NCI-H128 (cell line): ENCODE measurements around the gene STAB1.

Experiments used
- DNase-seq: peaks from one replicate; lab custom pipeline; 2025; ENCODE audit not compliant: unreplicated experiment; lab: John Stamatoyannopoulos, UW

The STAB1 gene, protein sequence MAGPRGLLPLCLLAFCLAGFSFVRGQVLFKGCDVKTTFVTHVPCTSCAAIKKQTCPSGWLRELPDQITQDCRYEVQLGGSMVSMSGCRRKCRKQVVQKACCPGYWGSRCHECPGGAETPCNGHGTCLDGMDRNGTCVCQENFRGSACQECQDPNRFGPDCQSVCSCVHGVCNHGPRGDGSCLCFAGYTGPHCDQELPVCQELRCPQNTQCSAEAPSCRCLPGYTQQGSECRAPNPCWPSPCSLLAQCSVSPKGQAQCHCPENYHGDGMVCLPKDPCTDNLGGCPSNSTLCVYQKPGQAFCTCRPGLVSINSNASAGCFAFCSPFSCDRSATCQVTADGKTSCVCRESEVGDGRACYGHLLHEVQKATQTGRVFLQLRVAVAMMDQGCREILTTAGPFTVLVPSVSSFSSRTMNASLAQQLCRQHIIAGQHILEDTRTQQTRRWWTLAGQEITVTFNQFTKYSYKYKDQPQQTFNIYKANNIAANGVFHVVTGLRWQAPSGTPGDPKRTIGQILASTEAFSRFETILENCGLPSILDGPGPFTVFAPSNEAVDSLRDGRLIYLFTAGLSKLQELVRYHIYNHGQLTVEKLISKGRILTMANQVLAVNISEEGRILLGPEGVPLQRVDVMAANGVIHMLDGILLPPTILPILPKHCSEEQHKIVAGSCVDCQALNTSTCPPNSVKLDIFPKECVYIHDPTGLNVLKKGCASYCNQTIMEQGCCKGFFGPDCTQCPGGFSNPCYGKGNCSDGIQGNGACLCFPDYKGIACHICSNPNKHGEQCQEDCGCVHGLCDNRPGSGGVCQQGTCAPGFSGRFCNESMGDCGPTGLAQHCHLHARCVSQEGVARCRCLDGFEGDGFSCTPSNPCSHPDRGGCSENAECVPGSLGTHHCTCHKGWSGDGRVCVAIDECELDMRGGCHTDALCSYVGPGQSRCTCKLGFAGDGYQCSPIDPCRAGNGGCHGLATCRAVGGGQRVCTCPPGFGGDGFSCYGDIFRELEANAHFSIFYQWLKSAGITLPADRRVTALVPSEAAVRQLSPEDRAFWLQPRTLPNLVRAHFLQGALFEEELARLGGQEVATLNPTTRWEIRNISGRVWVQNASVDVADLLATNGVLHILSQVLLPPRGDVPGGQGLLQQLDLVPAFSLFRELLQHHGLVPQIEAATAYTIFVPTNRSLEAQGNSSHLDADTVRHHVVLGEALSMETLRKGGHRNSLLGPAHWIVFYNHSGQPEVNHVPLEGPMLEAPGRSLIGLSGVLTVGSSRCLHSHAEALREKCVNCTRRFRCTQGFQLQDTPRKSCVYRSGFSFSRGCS (N-terminal part only)

DNA sequence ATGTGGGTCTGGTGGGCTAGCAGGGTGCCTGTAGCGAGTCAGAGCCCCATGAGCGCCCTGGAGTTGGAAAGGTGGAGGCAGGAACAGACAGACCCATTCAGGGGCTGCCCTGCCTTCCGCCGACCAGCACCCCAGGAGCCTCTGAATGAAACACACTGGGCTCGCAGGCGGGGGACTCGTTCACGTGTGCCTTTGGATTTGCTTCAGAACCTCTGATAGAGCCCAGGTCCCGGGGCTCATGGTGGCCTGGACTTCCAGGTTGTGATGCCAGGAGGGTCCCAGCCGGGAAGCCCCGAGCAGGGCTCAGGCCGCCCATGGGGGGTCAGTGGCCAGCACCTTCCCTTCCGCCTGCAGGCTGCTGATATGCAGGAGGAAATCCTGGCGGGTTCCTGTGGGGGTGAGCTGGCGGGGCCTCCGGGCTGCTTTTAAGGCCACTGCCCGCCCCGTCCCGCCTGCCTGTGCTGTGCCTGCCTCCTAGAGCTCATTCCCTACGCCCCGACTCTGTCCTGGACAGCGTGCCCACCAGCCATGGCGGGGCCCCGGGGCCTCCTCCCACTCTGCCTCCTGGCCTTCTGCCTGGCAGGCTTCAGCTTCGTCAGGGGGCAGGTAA, at the start of gene STAB1:
Gene STAB1 (plus strand): TSS at position 453 of the 610 bp plus-strand sequence. CDS start 76 bp downstream, at position 529.
- DNase-seq, result no peak

DNA sequence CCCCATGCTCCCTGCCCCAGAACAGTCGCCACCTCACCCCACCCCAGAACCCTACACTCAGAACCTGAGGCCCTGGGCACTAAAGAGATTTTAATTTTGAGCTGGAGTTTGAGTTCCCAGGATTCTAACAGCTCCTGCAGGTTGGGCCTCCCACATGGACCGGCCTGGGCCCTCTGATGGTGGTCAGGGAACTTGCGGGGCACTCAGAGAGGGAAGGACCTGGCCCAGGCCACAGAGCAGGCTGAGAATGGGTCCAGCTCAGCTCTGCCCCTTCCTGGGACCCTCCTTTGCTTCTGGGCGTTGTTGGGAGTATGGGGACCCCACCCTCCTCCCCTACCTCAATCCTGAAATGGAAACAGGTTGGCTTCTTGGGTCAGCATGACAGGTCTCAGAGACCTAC, 49.1 kb upstream of the STAB1 start:
- DNase-seq, result no peak

DNA sequence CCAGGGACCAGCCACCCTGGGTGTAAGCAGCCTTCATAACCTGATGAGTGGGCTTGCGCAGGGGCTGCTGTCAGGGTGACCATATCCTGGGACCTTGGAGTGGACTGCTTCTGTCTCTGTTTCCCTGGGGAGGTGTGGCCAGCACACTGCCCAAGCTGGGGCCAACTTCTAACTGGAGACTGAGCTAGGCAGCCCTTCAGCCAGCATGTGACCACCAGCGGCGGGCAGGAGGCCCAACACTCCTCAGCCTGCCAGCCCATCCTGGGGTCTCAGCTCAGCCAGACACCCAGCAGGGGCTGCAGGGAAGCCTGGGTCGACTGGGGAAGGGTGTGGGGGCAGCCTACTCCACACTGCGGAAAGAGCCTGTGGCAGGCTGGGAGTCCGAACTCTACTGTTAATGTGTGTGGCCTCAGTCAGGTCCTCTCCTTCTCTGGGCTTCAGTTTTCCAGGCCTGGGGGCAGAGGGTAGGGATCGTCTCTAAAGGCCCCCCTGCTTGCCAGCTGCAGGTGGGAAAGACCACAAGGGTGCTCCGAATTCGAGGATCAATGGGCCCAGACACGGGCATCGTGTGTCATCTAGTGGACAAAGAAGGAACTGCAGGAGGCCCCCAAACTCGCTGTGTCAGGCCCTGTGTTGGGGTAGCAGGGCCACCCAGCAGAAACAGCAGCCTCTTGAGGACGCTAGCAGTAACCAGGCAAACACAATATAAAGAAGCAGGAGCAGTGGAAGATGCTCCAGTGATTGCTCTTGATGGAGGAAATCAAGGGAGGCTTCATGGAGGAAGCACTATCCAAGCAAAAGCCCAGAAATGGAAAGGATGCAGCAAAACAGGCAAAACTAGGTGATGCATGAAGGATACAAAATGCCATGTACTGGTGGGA, 48.3 kb upstream of the STAB1 start:
- DNase-seq, result peak; percentile 23

DNA sequence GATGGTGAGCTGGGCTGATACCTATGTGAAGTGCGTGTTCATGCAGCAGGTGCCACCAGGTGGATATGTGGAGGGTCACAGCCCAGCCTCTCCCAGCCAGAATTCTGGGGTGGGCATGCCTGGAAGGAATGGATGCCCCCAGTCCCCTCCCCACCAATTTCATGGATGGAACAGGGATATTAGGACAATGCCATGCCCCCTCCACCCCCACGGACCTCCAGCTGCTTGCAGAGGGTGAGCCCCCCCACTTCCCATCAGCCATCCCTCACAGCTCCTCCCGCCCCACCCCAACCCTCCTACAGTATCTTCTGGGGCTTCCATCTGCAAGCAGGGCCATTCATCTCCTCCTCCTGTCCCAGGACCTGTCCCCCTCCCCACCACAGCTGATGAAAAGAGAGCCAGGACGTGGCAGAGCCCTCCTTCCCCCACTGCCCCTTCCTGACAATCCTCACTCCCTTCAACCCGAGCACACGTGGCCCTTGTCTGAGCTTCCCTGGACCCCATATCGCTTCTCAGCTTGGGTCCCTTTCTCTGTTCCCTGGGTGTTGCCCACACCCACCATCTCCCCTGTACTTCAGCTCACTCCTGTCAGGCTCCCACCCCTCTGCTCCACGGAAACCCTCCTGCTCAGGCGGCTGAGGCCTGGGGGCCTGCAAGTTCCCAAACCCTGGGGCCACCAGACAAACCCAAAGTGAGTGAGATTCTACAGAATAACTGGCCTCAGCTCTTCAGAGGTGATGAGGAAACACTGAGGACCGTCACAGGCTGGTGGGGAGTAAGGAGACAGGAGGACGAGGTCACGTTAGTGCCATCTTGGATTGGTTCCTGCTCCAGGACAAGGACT, 47.4 kb upstream of the STAB1 start:
- no peak for DNase-seq

DNA sequence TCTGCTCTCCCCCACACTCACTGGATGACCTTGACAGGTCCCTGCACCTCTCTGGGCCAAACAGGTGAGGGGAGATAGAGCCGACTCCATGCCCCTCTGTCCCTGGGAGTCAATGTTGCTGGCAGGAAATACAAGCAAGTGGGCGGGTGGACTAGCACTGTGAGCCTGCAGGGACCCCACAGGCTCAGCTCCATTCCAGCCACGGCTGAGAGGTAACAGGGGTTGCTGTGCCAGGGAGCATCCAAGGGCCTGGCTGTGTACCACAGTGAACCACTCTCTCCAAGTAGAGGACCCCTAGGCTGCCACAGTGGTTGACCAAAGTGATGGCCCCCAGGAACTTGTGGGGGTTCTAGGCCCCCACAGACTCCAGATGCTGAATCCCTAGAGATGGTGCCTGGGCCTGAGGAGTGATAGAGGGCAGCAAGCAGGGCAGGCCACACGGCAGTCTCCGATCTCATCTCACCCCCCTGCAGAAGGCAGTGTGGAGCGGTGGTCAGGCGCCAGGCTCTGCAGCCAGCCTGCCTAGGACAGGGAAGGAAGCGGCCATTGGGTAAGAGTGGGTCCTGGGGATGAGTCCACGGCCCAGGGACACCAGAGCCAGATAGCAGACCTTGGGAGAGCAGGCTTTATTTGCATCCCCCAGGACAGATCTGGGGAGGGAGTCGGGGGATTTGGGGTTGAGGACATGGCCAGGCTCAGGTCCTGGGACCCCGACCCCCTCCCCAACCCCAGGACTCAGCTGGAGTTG, 44.5 kb upstream of the STAB1 start:
- DNase-seq, result no peak

DNA sequence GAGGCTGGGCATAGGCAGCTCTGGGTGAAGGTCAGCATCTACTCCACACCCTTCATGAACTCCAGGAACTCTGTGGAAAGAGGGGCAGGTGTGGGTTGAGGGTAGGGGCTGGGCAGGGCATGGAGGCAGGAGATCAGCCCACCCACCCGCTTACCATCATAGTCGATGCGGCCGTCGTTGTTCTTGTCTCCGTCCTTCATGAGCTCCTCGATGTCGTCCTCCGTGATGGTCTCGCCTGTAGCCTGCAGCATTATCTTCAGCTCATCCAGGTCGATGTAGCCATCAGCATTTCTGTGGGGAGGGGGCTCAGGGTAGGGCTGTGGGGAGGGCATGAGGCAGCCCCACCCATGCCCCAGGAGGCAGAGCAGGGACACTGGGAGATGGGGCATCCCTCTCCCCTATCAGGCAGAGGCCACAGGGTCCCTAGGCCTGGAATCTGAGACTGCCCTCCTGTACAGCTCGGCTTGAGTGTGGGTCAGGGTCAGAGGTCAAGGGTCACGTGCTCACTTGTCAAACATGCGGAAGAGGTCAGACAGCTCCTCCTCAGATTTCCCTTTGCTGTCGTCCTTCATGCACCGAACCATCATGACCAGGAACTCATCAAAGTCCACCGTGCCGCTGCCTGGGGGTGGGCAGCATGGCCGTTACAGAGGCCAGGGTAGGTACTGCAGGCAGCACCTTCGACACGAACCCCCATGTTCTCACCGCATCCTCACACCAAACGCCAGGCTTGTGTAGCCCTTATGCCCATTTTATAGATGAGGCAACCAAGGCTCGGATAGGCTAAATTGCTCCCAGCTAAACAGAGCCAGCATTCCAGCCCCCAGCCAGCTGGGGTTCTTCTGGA, 43.7 kb upstream of the STAB1 start:
- DNase-seq, result no peak

DNA sequence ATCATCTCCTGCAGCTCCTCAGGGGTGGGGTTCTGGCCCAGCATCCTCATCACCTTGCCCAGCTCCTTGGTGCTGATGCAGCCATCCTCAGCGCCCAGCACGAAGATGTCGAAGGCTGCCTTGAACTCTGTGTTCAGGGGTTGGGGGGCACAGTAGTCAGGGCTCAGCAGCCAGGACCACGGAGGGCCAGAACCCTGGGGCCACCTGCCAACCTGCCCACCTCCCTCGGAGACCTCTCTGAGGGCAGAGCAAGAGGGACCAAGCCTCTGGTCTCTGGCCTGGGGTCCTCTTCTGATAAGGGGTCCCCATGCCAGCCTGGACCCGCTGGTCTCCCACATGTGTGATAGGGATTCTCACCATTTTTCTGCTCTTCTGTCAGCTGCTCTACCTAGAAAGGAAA, 43.0 kb upstream of the STAB1 start:
- DNase-seq, result no peak

DNA sequence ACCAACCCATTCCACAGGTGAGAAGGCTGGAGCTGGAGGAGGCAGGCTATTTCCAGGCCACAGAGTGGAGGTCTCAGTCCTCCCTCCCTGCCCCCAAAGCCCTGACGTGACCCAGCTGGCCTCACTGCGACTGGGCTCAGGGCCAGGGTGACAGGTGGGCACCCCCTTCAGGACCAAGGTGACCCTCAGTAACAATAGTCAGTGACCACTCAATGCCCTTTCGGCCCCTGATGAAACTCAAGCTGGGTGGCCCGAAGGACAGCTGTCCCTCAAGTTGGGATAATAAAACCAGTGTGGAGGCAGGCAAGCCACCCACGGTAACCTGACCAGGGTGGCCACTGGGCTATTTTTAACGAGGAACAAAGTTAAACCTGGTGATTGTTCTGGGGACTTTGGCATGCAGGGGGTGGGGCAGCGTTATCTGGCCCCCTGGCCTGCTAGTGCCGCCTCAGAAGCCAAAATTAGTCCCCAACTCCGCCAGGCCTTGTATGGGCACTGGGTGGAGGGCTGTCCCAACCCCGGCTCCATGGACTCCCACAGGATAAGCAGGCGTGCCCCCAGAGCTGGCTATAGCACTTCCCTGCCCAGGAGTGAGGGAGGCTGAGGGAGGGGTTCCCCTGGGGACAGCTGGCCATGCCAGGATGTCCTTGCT, 42.4 kb upstream of the STAB1 start:
- no peak for DNase-seq

DNA sequence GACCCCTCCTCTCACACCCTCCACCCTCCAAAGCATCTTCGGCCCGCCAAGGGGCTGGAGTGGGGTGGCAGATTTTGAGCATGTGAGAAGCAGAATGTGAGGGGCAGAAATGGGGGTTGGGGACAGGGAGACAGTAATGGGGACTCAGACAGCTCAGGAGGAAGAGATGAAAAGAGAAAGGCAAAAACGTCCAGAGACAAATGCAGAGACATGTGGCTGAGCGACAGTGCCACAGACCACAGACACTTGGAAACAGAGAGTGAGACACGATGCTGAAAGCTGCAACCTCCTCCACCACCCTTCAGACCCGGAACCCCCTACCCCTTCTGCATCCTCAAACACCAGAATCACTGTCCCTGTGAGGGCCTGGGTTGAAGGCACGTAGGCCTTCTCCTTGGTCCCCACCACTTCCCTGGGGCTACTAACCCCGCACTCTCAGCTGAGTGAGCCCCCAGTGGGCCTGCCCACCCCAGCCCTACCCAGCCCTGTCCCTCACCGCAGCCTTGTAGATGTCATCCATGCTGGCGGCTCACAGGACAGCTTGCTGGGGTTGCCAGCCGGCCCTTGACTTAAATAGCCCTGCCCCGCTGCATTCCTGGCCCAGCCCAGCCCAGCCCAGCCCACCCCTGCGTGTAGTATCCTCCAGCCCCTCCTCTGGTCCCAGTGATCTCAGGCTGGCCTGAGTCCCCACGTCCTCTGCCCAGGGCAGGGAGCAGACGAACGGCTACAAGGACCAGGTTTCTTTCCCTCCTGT, 41.5 kb upstream of the STAB1 start, which contains the start of gene TNNC1:
Gene TNNC1 (minus strand): TSS at position 546 of the 754 bp plus-strand sequence. CDS start 26 bp downstream, at position 520.
- no peak for DNase-seq

DNA sequence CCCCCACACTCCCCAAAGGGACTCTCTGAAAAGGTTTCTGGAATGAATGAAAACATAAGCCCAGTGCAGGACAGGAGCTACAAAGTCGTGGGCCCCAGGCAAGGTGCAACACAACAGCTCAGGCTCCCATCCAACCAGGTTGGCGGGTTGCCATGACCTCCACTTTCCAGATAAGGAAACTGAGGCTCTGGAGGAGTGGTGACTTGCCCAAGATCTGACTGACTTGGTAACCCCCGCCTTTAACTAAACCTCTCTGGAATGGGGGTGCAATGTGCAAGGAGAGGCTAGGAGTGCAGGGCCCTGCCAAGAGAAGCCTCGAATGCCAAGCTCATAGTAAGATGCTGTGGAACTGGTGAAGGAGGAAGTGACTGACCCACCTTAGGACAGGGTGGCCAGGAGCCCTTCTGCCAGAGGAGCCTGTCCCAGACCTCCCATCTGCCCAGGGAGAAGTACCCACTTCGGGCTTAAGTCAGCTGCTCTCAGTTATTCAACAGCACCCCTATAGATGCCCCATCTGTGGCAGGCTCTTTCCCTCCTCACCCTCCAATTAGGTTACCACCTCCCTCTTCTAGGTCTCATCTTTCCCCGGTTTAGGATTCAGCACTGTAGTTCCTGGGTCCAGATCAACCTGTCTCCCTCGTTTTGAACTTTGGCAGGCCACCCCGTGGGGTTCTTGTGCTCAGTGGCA, 40.7 kb upstream of the STAB1 start:
- no peak for DNase-seq

DNA sequence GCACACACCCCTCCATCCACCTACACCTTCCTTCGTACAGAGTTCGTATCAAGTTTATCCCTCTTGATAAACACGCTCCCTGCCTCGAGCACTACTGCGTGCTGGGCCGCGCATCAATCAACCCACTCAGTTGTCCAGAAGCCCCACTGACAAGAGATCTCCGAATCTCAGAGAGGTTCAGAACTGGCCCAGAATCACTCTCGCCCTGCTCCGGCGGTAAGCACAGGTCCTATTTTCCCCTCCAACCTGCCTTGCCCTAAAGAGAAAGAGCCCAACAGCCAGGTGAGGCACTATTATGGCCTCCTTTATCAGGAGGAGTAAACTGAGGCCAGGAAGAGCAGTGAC, 40.2 kb upstream of the STAB1 start:
- no peak for DNase-seq

DNA sequence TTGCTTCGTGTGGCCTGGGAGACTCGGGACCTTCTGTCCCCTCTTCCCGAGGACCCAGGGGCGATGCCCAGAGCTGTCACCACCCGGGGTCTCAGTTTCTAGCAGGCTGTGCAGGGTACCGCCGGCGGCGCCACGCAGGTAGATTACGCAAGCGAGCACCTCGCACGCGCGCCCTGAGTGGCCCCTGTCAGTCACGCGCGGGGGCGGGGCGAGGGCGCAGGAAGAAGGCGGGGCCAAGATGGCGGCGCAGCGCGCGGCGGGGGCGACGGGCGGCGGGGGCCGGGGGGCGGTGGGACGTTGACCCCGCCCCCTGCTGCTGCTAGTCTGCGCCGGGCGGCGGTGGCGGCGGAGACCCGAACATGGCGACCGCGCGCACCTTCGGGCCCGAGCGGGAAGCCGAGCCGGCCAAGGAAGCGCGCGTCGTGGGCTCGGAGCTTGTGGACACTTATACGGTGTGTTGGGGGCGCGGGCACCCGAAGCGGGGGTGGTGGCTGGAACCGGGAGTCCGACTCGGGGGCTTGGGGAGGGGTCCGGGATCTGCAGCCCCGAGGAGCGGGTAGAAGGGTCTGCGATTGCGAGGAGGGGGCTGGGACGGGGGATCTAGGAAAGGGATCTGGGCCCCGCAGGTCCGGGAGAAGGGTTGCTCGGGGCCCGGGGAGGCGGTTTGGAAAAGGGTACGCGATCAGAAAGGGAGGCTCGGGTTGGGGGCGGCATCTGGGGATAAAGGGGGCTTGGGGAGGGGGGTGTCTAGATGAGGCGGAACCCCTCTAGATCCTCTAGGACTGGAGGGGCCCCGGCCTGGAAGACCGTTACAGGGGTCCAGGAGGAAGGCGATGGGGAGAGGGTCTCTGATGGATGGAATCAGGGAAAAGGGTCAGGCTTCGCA, 39.6 kb upstream of the STAB1 start, which contains the start of gene NISCH:
Gene NISCH (plus strand): TSS at position 322 of the 886 bp plus-strand sequence. CDS start 38 bp downstream, at position 360.
- DNase-seq, result peak; percentile 31

DNA sequence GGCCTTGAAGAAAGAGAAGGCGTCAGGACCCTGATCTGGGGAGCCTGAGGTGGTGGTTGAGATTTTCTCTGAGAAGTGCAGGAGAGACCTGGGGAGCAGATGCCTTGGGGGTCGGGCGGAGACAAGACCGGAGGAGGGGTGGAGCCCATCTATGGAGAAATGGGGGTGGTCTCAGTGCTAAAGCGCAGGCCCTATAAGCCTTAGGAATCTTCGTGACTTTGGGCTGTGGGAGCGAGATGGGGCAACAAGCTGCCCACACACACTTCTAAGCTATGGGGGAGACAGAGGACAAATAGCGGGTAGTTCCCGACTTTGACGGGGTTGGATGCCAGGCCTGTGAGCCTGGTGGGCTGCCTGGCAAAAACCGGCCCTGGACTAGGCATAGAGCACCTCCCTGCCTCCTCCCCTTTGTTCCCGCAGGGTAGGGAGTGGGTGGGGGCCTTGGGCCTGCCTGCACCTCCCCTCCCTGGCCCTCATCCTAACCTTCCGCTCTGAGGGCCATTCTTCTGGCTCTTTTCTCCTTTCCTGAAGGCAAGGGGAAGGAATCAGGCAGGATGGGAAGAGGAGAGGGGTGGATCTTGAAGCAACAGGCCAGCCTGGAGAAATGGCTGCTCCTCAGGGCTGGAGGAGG, 38.9 kb upstream of the STAB1 start:
- no peak for DNase-seq

DNA sequence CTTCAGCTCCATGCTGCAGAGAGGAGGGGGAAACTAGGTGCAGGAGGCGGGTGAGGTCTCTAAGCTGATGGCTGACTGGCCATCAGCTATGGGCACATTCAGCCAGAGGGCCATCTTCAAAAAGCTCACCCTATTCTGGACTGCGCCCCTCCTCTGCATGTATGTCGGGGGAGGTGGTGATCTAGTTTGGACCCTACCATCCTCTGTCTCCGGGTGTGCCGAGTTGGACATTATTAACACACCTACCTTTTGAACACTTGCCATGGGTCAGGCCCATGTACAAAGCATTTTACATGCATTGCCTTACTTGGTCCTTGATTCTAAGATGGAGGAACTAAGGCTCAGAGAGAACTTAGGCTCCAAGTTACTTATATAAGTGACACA, 38.3 kb upstream of the STAB1 start:
- no peak for DNase-seq
